ENCODE data around the gene PRR33.
"Not testable (repeated sequence)": the region's sequence is repeated elsewhere in the genome, so short reads cannot be mapped to it uniquely, and the experiment has no call there.

PRR33 gene

GRCh38 chr11:1879342-1879940 is 12.3 kb downstream of the PRR33 start:
- Histone ChIP-seq H3K27me3 (ENCODE audit: insufficient read depth, low read depth) (peaks cover 82% of the 10 kb centered on the region), H3K36me3 (ENCODE audit: insufficient read depth) (no peaks in the 10 kb centered on the region), H3K9ac (no peak overlapping the region), H2AFZ (ENCODE audit: low read depth) (no peak overlapping the region), H3K4me3 (IDR thresholded peaks at IDR 0.05; ENCODE audit: insufficient read depth, low read depth, low read length) (no peak overlapping the region), H3K79me2 (ENCODE audit: insufficient read depth, low read depth) (no peaks in the 10 kb centered on the region), H3K4me1 (ENCODE audit: low read depth, poor library complexity, severe bottlenecking) (no peaks in the 10 kb centered on the region), H3K4me2 (no peak overlapping the region), H4K20me1 (ENCODE audit: insufficient read depth) (no peaks in the 10 kb centered on the region), H3K27ac (no peak overlapping the region)
- TF ChIP-seq CTCF (conservative IDR thresholded peaks at IDR 0.05; ENCODE audit: low read depth, low read length): no peak

- no peaks in the 10 kb centered on the region for H3K36me3 ChIP-seq (ENCODE audit: insufficient read depth)
- no peak overlapping the region for H2AFZ ChIP-seq (ENCODE audit: low read depth)
- no peaks in the 10 kb centered on the region for H3K79me2 ChIP-seq (ENCODE audit: insufficient read depth, low read depth)
- H3K27me3 ChIP-seq (ENCODE audit: insufficient read depth, low read depth): peaks cover 81% of the 10 kb centered on the region
- no peaks in the 10 kb centered on the region for H4K20me1 ChIP-seq (ENCODE audit: insufficient read depth)
- no peak overlapping the region for H3K9ac ChIP-seq
- no peak overlapping the region for H3K4me3 ChIP-seq (IDR thresholded peaks at IDR 0.05; ENCODE audit: insufficient read depth, low read depth, low read length)
- H3K27ac ChIP-seq: no peak overlapping the region
- no peak overlapping the region for H3K4me2 ChIP-seq
- no peak for TF ChIP-seq CTCF (conservative IDR thresholded peaks at IDR 0.05; ENCODE audit: low read depth, low read length)
- H3K4me1 ChIP-seq (ENCODE audit: low read depth, poor library complexity, severe bottlenecking): no peaks in the 10 kb centered on the region
These were observed 13.3 kb downstream of the PRR33 start for GRCh38 chr11:1878137-1879031.

GRCh38 chr11:1877211-1878136 is 14.2 kb downstream of the PRR33 start:
- Histone ChIP-seq H3K27ac (no peak overlapping the region), H3K79me2 (ENCODE audit: insufficient read depth, low read depth) (no peaks in the 10 kb centered on the region), H3K36me3 (ENCODE audit: insufficient read depth) (no peaks in the 10 kb centered on the region), H3K27me3 (ENCODE audit: insufficient read depth, low read depth) (peaks cover 84% of the 10 kb centered on the region), H3K4me2 (no peak overlapping the region), H3K9ac (no peak overlapping the region), H2AFZ (ENCODE audit: low read depth) (no peak overlapping the region), H4K20me1 (ENCODE audit: insufficient read depth) (no peaks in the 10 kb centered on the region), H3K4me1 (ENCODE audit: low read depth, poor library complexity, severe bottlenecking) (no peaks in the 10 kb centered on the region), H3K4me3 (IDR thresholded peaks at IDR 0.05; ENCODE audit: insufficient read depth, low read depth, low read length) (no peak overlapping the region)
- no peak for TF ChIP-seq CTCF (conservative IDR thresholded peaks at IDR 0.05; ENCODE audit: low read depth, low read length)

GRCh38 chr11:1876361-1877063 is 15.2 kb downstream of the PRR33 start:
- Histone ChIP-seq H3K4me3 (IDR thresholded peaks at IDR 0.05; ENCODE audit: insufficient read depth, low read depth, low read length) (no peak overlapping the region), H3K27me3 (ENCODE audit: insufficient read depth, low read depth) (peaks cover 85% of the 10 kb centered on the region), H4K20me1 (ENCODE audit: insufficient read depth) (no peaks in the 10 kb centered on the region), H2AFZ (ENCODE audit: low read depth) (no peak overlapping the region), H3K79me2 (ENCODE audit: insufficient read depth, low read depth) (no peaks in the 10 kb centered on the region), H3K4me1 (ENCODE audit: low read depth, poor library complexity, severe bottlenecking) (no peaks in the 10 kb centered on the region), H3K27ac (no peak overlapping the region), H3K9ac (no peak overlapping the region), H3K4me2 (no peak overlapping the region), H3K36me3 (ENCODE audit: insufficient read depth) (no peaks in the 10 kb centered on the region)
- TF ChIP-seq CTCF (conservative IDR thresholded peaks at IDR 0.05; ENCODE audit: low read depth, low read length): peak; percentile 58

GRCh38 chr11:1875851-1876301 is 15.8 kb downstream of the PRR33 start:
- H3K4me1 ChIP-seq (ENCODE audit: low read depth, poor library complexity, severe bottlenecking); H3K36me3 ChIP-seq (ENCODE audit: insufficient read depth); H4K20me1 ChIP-seq (ENCODE audit: insufficient read depth); H3K27ac ChIP-seq; H3K79me2 ChIP-seq (ENCODE audit: insufficient read depth, low read depth); H3K9ac ChIP-seq; H2AFZ ChIP-seq (ENCODE audit: low read depth); H3K4me3 ChIP-seq (IDR thresholded peaks at IDR 0.05; ENCODE audit: insufficient read depth, low read depth, low read length); H3K4me2 ChIP-seq: not testable (repeated sequence)
- H3K27me3 ChIP-seq (ENCODE audit: insufficient read depth, low read depth): peaks cover 85% of the 10 kb centered on the region
